Gastrocnemius medialis (tissue), 4 donors: ENCODE data around the gene SDR9C7.

ENCODE experiments used
- CTCF ChIP-seq, 5 experiments: fragments of 450-650 bp in 3 of 5; fragments of 200-600 bp in 2 of 5; sonication (generic) in 2 of 5; IDR thresholded peaks in 4 of 5; conservative IDR thresholded peaks in 1 of 5; 1 replicate in 4 of 5; 2 replicates in 1 of 5; pipeline ENCODE4 v1.5.1; 2016 to 2019; ENCODE audit warnings: antibody characterized with exemption in 5 of 5, mild to moderate bottlenecking in 3 of 5, moderate library complexity in 3 of 5
- POLR2A ChIP-seq, 2 donors: fragments of 450-650 bp; IDR thresholded peaks; one replicate each; pipeline ENCODE4 v1.6.1; 2017; ENCODE audit warnings: antibody characterized with exemption in 2 of 2, mild to moderate bottlenecking in 2 of 2, moderate library complexity in 2 of 2

GRCh38 chr12:56914256-56914655, 20.0 kb downstream of the SDR9C7 start:
- TF ChIP-seq POLR2A (IDR thresholded peaks at IDR 0.05) (no peak), CTCF (IDR thresholded peaks at IDR 0.05 in 4 of 5, conservative IDR thresholded peaks at IDR 0.05 in 1 of 5) (no peak)
